Nucleus accumbens (tissue), 56 donors: ENCODE results near the gene ZNF771.
A peak's percentile ranks its signal among the peaks of the same experiment; 100 is the strongest.
"Not testable (repeated sequence)": the region's sequence is repeated elsewhere in the genome, so short reads cannot be mapped to it uniquely, and the experiment has no call there.

Experiments
- DNase-seq, 56 donors: peaks; one replicate each; lab custom pipeline; 2025; lab: John Stamatoyannopoulos, UW

ZNF771 gene

DNA sequence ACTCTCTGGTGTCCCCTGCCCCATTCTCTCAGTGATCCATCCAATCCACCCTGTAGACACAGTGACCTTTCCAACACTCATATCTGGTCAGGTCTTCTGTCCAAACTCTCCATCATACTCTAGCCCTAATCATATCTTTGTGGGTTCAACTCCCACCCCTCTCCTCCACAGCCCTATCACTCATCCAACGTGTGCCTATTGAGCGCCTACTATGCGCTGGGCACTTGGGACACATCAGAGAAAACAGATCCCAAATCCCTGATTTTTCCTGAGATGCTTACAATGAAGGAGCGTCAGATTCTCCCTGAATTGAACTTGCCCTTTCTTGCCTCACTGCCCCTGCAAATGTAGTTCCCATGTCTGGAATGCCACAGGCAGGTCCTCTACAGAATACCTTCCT is 20.6 kb downstream of the ZNF771 start:
- no peak for DNase-seq

- DNase-seq: peak in 1 of 56 donors; percentile 34
Measured at GRCh38 chr16:30429418-30429677, 21.9 kb downstream of the ZNF771 start.

DNA sequence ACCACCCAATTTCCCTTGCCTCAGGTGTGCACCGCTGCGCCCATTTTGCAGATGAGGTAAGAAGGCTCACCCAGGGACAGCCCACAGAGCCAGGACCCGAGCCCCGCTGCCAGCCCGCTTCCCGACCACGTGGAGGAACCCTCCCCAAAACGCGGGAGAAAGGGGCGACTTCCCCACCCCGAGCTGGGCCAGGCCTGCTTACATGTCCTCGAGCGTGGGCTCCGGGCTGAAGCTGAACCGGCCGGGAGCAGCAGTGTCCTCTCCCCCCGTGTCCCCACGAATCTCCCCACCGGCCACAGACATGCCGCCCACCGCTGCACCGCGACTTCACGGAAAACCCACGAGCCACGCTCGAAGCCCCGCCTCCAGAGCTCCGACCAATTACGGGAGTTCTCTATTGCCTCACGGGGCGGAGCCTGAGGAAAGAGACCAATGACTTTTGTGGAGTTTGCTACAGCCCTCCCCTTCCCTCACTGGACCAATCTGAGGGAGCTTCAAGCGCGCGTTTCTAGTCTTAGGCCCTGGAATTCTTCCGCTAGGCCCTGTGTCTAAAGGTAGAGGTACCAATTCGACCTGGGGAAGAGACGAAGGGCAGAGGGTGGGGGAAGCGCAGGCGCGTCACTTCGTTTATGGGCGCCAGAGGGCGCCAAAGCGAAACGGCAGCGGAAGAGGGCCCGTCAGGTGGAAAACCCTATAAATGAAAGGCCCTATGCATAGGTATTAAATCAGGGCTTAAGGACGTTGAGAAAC is 22.4 kb downstream of the ZNF771 start, which contains the start of gene DCTPP1:
Gene DCTPP1 (minus strand): TSS at position 353 of the 750 bp plus-strand sequence. CDS start 50 bp downstream, at position 303.
- DNase-seq: peak; percentile 54 to 97 (median 89)

GRCh38 chr16:30430428-30430970 is 23.1 kb downstream of the ZNF771 start:
- DNase-seq: peak in 12 of 56 donors; percentile 36 to 60 (median 44)

DNA sequence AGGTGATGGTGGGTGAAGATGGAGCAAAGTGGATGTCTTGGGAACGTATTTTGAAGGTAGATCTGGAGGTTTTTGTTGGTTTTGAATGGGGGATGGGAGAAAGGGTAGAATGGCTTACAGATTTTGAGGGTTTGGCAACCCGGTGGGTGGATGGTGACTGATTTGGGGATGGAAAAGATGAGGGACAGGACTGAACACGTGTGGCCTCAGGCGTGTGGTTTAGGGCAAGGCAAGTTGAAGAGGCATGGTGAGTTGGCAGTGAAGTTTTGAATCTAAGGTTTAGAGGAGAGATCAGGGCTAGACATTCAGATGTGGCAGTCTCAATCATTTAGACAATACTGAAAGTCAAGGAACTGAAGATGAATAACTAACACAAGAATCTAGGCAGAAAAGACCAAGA is 27.4 kb downstream of the ZNF771 start:
- DNase-seq: no peak

DNA sequence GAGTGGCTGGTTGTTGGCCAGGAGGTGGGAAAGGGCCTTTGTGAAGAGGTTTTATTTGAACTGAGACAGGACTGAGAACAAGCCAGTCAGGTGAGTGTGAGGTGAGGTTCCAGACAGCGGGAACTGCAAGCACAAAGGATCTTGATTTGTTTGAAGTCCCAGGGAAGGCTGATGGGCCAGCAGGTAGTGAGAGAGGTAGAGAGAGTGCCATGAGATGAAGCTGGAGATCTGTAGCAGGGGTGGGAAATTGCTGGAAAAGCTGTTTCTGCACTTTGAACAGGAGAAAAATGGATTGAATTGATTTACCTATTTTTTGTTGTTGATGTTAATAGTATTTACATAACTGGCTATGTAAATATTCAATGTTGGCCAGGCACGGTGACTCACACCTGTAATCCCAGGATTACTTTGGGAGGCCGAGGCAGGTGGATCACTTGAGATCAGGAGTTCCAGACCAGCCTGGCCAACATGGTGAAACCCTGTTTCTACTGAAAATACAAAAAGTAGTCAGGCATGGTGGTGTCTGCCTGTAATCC is 30.2 kb downstream of the ZNF771 start:
- no peak for DNase-seq

DNA sequence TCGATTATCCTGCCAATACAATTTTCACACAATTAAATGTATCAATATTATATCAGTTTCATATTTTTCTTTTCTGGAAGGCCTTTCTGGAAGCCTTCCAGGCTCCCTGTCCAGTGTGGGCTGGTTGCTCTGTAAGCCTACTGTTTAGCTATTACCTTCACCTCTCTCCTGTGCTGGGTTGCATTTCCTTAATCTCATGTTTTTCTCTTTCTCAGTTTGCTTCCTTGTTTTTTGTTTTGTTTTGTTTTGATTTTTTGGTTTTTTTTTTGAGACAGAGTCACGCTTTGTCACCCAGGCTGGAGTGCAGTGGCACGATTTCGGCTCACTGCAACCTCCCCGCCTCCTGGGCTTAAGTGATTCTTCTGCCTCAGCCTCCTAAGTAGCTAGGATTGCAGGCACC is 31.4 kb downstream of the ZNF771 start:
- no peak for DNase-seq

- DNase-seq: no peak
Measured at GRCh38 chr16:30439720-30440348, 32.4 kb downstream of the ZNF771 start.

- DNase-seq: no peak
Measured at GRCh38 chr16:30443631-30444030, 36.2 kb downstream of the ZNF771 start.

- DNase-seq: no peak
Measured at GRCh38 chr16:30444231-30445148, 37.1 kb downstream of the ZNF771 start.

DNA sequence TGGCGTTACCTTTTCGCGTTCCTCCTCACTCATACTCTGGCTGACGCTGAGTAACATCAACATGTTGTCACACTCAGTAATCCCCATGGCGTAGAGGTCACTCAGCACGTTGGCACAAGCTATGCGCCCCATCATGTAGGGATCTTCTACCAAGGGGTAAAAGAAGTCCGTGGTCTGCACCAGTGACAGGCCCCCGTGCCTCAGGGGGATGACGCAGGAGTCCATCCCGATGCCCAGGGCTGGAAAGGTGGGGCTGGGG is 37.7 kb downstream of the ZNF771 start:
- DNase-seq: no peak

- DNase-seq: peak; percentile 49 to 97 (median 88)
Measured at GRCh38 chr16:30445408-30446202, 38.2 kb downstream of the ZNF771 start, which contains the start of gene SEPHS2. Gene SEPHS2, minus strand, starts transcription at chr16:30445874. Its CDS starts 147 bp downstream, at chr16:30445727.

GRCh38 chr16:30446203-30446595 is 38.8 kb downstream of the ZNF771 start:
- no peak for DNase-seq

DNA sequence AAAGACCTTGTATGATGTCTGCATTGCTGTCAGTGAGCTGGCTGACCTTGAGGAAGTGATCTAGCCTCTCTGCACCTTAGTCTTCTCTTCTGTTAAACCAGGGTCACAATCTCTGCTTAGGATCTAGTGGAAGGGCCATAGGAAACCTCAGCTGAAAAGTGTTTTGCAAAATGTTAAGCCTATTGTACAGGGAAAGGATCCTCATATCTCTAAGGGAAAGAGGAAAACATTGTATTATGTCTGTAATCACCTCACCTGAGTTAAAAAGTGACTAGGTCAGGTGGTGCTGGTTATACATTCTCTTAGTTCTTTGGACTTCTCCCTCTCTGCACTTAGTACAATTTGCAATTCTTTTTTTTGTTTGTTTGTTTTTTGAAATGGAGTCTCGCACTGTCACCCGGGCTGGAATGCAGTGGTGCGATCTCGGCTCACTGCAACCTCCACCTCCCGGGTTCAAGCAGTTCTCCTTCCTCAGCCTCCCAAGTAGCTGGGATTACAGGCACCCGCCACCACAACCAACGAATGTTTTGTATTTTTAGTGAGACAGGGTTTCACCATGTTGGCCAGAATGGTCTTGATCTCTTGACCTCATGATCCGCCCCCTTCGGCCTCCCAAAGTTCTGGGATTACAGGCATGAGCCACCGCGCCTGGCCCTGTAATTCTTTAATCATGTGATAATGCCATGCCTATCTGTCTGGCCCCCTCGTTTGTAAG is 40.3 kb downstream of the ZNF771 start:
- DNase-seq: no peak

GRCh38 chr16:30449116-30449435 is 41.7 kb downstream of the ZNF771 start:
- DNase-seq: no peak

DNA sequence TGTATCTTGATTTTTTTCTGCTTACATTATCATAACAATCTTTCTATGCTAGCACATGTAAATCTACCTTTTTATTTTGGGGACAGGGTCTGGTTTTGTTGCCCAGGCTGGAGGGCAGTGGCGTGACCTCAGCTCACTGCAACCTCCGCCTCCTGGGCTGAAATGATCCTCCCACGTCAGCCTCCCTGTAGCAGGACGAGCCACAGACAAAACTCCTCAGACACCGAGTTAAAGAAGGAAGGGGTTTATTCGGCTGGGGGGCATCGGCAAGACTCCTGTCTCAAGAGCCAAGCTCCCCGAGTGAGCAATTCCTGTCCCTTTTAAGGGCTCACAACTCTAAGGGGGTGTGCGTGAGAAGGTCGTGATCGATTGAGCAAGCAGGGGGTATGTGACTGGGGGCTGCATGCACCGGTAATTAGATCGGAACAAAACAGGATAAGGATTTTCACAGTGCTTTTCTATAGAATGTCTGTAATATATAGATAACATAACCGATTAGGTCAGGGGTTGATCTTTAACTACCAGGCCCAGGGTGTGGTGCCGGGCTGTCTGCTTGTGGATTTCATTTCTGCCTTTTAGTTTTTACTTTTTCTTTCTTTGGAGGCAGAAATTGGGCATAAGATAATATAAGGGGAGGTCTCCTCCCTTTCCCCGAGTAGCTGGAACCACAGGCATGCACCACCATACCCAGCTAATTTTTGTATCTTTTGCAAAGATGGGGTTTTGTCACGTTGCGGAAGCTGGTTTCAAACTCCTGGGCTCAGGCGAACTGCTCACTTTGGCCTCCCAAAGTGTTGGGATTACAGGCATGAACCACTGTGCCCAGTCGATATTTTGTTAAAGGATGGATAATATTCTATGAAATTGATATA is 45.5 kb downstream of the ZNF771 start:
- DNase-seq: not testable (repeated sequence)

DNA sequence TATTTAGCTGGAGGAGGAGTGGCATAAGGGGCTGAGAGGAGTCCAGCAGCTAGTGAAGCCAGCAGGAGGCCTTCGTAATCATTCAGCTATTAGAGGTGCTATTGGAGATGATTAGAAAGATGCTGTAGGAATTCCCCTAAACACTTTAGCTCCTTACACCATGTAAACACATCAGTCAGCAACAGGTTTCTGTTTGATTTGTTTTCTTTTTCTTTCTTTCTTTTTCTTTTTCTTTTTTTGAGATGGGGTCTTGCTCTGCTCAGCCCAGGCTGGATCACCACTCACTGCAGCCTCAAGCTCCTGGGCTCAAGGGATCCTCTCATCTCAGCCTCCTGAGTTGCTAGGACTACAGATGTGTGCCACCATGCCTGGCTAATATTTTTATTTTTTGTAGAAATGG is 48.9 kb downstream of the ZNF771 start:
- no peak for DNase-seq

GRCh38 chr16:30457256-30457655 is 49.9 kb downstream of the ZNF771 start:
- no peak for DNase-seq
